ENCODE data around the gene BBX.

- TF ChIP-seq CTCF (IDR thresholded peaks at IDR 0.05; ENCODE audit: low read depth, low read length, missing input control), result no peak
- no peak for TF ChIP-seq NR2F2 (IDR thresholded peaks at IDR 0.05)
- TF ChIP-seq REST (IDR thresholded peaks at IDR 0.05), result no peak
- TF ChIP-seq RXRA (IDR thresholded peaks at IDR 0.05), result no peak
- no peak for TF ChIP-seq HNF4G (IDR thresholded peaks at IDR 0.05)
These were observed 22.9 kb downstream of the BBX start for GRCh38 chr3:107545680-107546120.
